HG03575 (cell line): ENCODE data around the gene OLA1.

Experiments used
- ATAC-seq: cut with Tn5 transposase; IDR thresholded peaks from one replicate; pipeline ENCODE4 v1.9.1; 2021; ENCODE audit not compliant: unreplicated experiment, insufficient number of reproducible peaks, low FRiP score; ENCODE audit errors: extremely low read depth

The OLA1 gene

GRCh38 chr2:174080672-174081121 lies 167.6 kb downstream of the OLA1 start:
- ATAC-seq, result no peak

GRCh38 chr2:174078275-174078674 lies 170.1 kb downstream of the OLA1 start:
- no peak for ATAC-seq

GRCh38 chr2:174076975-174077374 lies 171.4 kb downstream of the OLA1 start:
- no peak for ATAC-seq

GRCh38 chr2:174076040-174076439 lies 172.3 kb downstream of the OLA1 start:
- no peak for ATAC-seq

GRCh38 chr2:174074831-174075230 lies 173.5 kb downstream of the OLA1 start:
- ATAC-seq, result no peak

- no peak for ATAC-seq
These were observed 175.5 kb downstream of the OLA1 start for GRCh38 chr2:174072857-174073256.

- ATAC-seq, result no peak
These were observed 176.3 kb downstream of the OLA1 start for GRCh38 chr2:174072069-174072468.

GRCh38 chr2:174071321-174071720 lies 177.0 kb downstream of the OLA1 start:
- ATAC-seq, result no peak

GRCh38 chr2:174070281-174070680 lies 178.1 kb downstream of the OLA1 start:
- no peak for ATAC-seq

- ATAC-seq, result no peak
These were observed 180.5 kb downstream of the OLA1 start for GRCh38 chr2:174067815-174068214.

- ATAC-seq, result no peak
These were observed 181.5 kb downstream of the OLA1 start for GRCh38 chr2:174066871-174067270.

GRCh38 chr2:174063492-174064092 lies 184.7 kb downstream of the OLA1 start:
- no peak for ATAC-seq

GRCh38 chr2:174062934-174063333 lies 185.4 kb downstream of the OLA1 start:
- ATAC-seq, result no peak

GRCh38 chr2:174059884-174060244 lies 188.5 kb downstream of the OLA1 start:
- no peak for ATAC-seq

- no peak for ATAC-seq
These were observed 189.0 kb downstream of the OLA1 start for GRCh38 chr2:174059178-174059883.

- ATAC-seq, result no peak
These were observed 189.9 kb downstream of the OLA1 start for GRCh38 chr2:174058456-174058855.

GRCh38 chr2:174058026-174058425 lies 190.3 kb downstream of the OLA1 start:
- ATAC-seq, result no peak

GRCh38 chr2:174054926-174055325 lies 193.4 kb downstream of the OLA1 start:
- ATAC-seq, result no peak

- no peak for ATAC-seq
These were observed 194.8 kb downstream of the OLA1 start for GRCh38 chr2:174053355-174054151.

- ATAC-seq, result no peak
These were observed 195.8 kb downstream of the OLA1 start for GRCh38 chr2:174052584-174052976.
